WTC11 (cell line): ENCODE data around the gene C20orf144. TPM values are rescaled to one million over a fixed set of nuclear protein-coding genes. Genes with fewer than 3 reads are reported as not detected.

Source experiments
- ATAC-seq: fragments of 200-7000 bp; cut with Tn5 transposase; 2 replicates; pipeline ENCODE4 v1.10.0; 2021; ENCODE audit warnings: mild to moderate bottlenecking, moderate library complexity
- CTCF ChIA-PET: fragments of 300-600 bp; sonication (Branson Sonifier 250); formaldehyde crosslinking; loops from one replicate; lab custom pipeline; 2021; ENCODE audit warnings: antibody characterized with exemption; lab: Charles Lee
- POLR2A ChIA-PET: fragments of 350-600 bp; sonication (Branson Sonifier 250); formaldehyde crosslinking; loops from one replicate; lab custom pipeline; 2021; ENCODE audit warnings: antibody characterized with exemption; lab: Charles Lee
- DNase-seq: peaks from one replicate; pipeline ENCODE4 v3.0.0; 2021; ENCODE audit warnings: low spot score
- H3K27ac Mint-ChIP-seq: 2 replicates; pipeline ENCODE4 v1.8.0; 2021; ENCODE audit warnings: mixed read lengths
- H3K27me3 Mint-ChIP-seq: 2 replicates; pipeline ENCODE4 v1.8.0; 2021; ENCODE audit warnings: low read depth, mild to moderate bottlenecking, moderate library complexity, mixed read lengths
- H3K36me3 Mint-ChIP-seq: 2 replicates; pipeline ENCODE4 v1.8.0; 2021; ENCODE audit warnings: mixed read lengths
- H3K4me1 Mint-ChIP-seq: 2 replicates; pipeline ENCODE4 v1.8.0; 2022; ENCODE audit warnings: mixed read lengths
- H3K4me3 Mint-ChIP-seq: 2 replicates; pipeline ENCODE4 v1.8.0; 2021; ENCODE audit warnings: mild to moderate bottlenecking, moderate library complexity, mixed read lengths
- H3K9me3 Mint-ChIP-seq: 2 replicates; pipeline ENCODE4 v1.8.0; 2021; ENCODE audit warnings: mixed read lengths
- ATF1 ChIP-seq: sonication (generic); formaldehyde crosslinking; IDR thresholded peaks from 2 replicates; pipeline ENCODE4 v1.8.1; 2023; ENCODE audit warnings: mild to moderate bottlenecking, moderate library complexity, missing genetic modification reagents
- CBFB ChIP-seq: sonication (generic); formaldehyde crosslinking; IDR thresholded peaks from 2 replicates; pipeline ENCODE4 v1.8.1; 2022; ENCODE audit warnings: mild to moderate bottlenecking, low read depth, missing genetic modification reagents
- CREM ChIP-seq: sonication (generic); formaldehyde crosslinking; IDR thresholded peaks from 2 replicates; pipeline ENCODE4 v1.8.1; 2022; ENCODE audit warnings: mild to moderate bottlenecking, missing genetic modification reagents, moderate library complexity
- FOXJ3 ChIP-seq: sonication (generic); formaldehyde crosslinking; IDR thresholded peaks from 2 replicates; pipeline ENCODE4 v1.9.0; 2021; ENCODE audit warnings: missing genetic modification reagents, mild to moderate bottlenecking, borderline replicate concordance
- PRDM15 ChIP-seq: sonication (generic); formaldehyde crosslinking; IDR thresholded peaks from 2 replicates; pipeline ENCODE4 v1.8.0; 2022; ENCODE audit warnings: missing genetic modification reagents
- SP1 ChIP-seq: sonication (generic); formaldehyde crosslinking; conservative IDR thresholded peaks from 2 replicates; pipeline ENCODE4 v1.8.1; 2022; ENCODE audit warnings: missing genetic modification reagents
- USF1 ChIP-seq: sonication (generic); formaldehyde crosslinking; IDR thresholded peaks from 2 replicates; pipeline ENCODE4 v1.8.0; 2022; ENCODE audit warnings: mild to moderate bottlenecking, missing genetic modification reagents
- ZNF425 ChIP-seq: fragments of 250-450 bp; sonication (Bioruptor Pico); conservative IDR thresholded peaks from 2 replicates; pipeline ENCODE4 v1.9.0; 2021; ENCODE audit warnings: mild to moderate bottlenecking
- ZSCAN18 ChIP-seq: fragments of 250-450 bp; sonication (Bioruptor Pico); IDR thresholded peaks from 2 replicates; pipeline ENCODE4 v2.1.2; 2022; ENCODE audit warnings: mild to moderate bottlenecking, moderate library complexity
- total RNA-seq: library from RNA; stranded (reverse); gene quantifications from 3 replicates; pipeline ENCODE4 v1.2.3, GENCODE V29; 2021
- TF ChIP-seq, protein P1 (sequence below): sonication (generic); formaldehyde crosslinking; IDR thresholded peaks from 2 replicates; pipeline ENCODE4 v1.8.1; 2022; ENCODE audit warnings: mild to moderate bottlenecking, missing genetic modification reagents, moderate library complexity, borderline replicate concordance
- TF ChIP-seq, protein P2 (sequence below): sonication (generic); formaldehyde crosslinking; IDR thresholded peaks from 2 replicates; pipeline ENCODE4 v1.8.1; 2023; ENCODE audit warnings: mild to moderate bottlenecking, missing genetic modification reagents
- TF ChIP-seq, protein P3 (sequence below): sonication (generic); formaldehyde crosslinking; IDR thresholded peaks from 2 replicates; pipeline ENCODE4 v1.8.0; 2022; ENCODE audit warnings: mild to moderate bottlenecking, missing genetic modification reagents

Gene C20orf144
- total RNA-seq, 1 experiment from 2014 or later = 0.09 TPM

DNA sequence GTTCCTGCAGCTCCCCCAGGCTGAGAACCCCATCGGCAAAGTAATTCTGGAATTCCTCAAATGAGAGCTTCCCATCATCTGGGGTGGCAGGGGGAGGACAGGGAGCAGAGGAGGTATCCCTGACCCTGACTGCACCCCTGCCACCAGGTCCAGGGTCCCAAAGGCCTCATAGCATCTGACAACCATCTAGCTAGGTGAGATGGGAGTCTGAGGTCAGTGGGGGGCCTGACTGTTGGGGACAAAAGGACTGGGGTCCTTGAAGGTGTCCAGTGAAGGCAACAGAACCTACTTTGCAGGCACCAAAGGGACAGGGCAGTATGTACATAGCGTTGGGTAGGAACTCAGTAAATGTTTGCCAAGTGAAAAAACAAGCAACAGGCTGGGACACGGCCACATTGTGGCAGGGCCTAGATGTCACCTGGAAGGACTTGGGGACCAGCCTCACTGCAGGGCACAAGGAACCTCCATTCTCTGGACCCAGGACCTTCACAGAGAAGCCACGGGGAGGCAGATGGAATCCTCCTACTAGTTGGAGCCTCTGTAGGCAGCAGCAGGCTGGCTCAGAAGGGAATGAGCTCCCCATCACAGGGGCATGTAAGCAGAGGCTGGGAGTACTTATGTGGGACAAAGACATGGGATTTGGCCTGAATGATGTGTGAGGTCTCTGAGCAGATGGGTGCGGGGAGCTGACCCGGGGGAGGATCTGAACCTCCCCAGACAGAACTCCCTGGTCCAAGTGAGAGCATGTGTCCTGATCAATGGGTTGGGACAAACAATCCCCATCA is 8.8 kb downstream of the C20orf144 start (continued):
- no peak for TF ChIP-seq ZSCAN18 (CRISPR knock-in tag)
- TF ChIP-seq CBFB = no peak
- TF ChIP-seq, protein P1, sequence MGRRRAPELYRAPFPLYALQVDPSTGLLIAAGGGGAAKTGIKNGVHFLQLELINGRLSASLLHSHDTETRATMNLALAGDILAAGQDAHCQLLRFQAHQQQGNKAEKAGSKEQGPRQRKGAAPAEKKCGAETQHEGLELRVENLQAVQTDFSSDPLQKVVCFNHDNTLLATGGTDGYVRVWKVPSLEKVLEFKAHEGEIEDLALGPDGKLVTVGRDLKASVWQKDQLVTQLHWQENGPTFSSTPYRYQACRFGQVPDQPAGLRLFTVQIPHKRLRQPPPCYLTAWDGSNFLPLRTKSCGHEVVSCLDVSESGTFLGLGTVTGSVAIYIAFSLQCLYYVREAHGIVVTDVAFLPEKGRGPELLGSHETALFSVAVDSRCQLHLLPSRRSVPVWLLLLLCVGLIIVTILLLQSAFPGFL = no peak
- TF ChIP-seq, protein P2, sequence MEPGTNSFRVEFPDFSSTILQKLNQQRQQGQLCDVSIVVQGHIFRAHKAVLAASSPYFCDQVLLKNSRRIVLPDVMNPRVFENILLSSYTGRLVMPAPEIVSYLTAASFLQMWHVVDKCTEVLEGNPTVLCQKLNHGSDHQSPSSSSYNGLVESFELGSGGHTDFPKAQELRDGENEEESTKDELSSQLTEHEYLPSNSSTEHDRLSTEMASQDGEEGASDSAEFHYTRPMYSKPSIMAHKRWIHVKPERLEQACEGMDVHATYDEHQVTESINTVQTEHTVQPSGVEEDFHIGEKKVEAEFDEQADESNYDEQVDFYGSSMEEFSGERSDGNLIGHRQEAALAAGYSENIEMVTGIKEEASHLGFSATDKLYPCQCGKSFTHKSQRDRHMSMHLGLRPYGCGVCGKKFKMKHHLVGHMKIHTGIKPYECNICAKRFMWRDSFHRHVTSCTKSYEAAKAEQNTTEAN = no peak
- TF ChIP-seq PRDM15 = no peak
- TF ChIP-seq, all 79 proteins: peak for 0

DNA sequence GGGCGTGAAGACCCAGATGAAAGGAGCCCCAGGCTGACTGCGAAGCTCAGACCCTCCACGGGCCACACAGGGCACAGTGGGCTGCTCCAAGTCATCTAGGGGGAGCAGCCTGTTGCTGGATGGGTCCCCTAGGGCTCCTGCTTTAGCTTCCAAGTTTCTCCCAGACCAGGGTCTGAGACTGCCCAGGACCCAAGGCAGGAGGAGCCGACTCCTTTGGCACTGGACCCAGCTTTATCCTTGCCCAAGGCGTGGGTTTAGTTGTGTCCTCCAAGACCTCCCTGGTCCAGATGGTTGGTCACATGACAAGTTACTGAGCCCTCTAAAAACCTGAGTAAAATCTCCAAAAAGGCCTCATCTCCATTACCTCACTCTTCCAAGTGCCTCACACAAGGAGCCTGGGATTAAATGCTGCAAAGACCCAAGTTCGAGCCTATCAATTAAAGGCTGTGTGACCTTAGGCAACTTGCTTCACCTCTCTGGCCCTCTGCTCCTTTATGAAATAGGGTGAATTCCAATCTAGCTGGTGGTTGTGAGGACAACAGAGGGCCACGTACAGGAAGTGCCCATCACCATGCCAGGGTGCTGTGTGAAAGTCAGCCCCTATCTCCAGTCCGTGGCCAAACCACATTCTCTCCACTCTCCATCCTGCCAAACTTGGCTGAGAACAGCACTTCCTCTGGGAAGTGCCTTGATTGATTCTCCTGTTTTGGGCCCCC is 9.6 kb downstream of the C20orf144 start:
- H3K4me3 Mint-ChIP-seq = no peak overlapping the region
- ChIA-PET CTCF (interaction anchor here (2.4 kb wide), 1 partner anchor 18 kb away, joined by 9 read pairs; no protein-coding TSS in a partner anchor), POLR2A (no interaction called here)
- no peak overlapping the region for H3K27ac Mint-ChIP-seq
- H3K36me3 Mint-ChIP-seq = peaks cover 8% of the 10 kb centered on the region; the same call in 1 of the 2 replicates
- no peak for ATAC-seq
- H3K4me1 Mint-ChIP-seq = peaks cover 31% of the 10 kb centered on the region
- H3K27me3 Mint-ChIP-seq = no peaks in the 10 kb centered on the region; the same call in 1 of the 2 replicates
- TF ChIP-seq, protein P3, sequence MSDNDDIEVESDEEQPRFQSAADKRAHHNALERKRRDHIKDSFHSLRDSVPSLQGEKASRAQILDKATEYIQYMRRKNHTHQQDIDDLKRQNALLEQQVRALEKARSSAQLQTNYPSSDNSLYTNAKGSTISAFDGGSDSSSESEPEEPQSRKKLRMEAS = no peak
- no peak for TF ChIP-seq CBFB
- TF ChIP-seq ATF1 (CRISPR knock-in tag) = no peak
- no peak for TF ChIP-seq CREM (CRISPR knock-in tag)
- no peak for TF ChIP-seq USF1 (CRISPR knock-in tag)
- TF ChIP-seq ZNF425 = no peak
- TF ChIP-seq FOXJ3 (CRISPR knock-in tag) = no peak
- no peak for TF ChIP-seq SP1 (CRISPR knock-in tag)
- no peak for DNase-seq
- H3K9me3 Mint-ChIP-seq = no peaks in the 10 kb centered on the region
